CD4-positive, alpha-beta T cell treated with Interleukin-4 for 1 hour (primary cell): ENCODE measurements around the gene INO80.
"Not testable (repeated sequence)": the region's sequence is repeated elsewhere in the genome, so short reads cannot be mapped to it uniquely, and the experiment has no call there.

Source experiments
- DNase-seq, 2 donors: peaks; one replicate each; pipeline ENCODE4 v3.0.0-alpha.2; 2020 to 2022

INO80 gene

DNA sequence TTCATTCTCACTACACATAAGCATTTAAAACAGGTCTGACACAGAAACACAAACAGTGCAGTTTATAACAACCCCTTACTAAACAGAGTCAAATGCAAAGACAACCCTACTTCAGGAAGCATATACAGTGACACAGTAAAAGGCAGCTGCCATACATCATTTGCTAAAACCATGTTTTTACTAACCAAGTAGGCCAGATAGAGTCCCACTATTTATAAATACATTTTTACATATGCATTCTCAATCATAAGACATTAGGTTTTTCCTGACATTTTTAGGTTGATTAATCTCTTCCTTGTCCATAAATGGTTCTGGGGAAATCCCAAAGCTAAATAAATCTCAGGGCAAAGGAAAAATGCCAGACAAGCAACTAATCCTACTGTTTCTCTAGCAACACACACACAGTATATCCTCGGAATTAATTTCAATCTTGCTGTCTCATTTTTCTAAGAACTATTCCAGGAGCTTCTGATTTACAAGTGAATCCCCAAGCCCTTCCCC is 123.8 kb downstream of the INO80 start:
- DNase-seq, result no peak

DNA sequence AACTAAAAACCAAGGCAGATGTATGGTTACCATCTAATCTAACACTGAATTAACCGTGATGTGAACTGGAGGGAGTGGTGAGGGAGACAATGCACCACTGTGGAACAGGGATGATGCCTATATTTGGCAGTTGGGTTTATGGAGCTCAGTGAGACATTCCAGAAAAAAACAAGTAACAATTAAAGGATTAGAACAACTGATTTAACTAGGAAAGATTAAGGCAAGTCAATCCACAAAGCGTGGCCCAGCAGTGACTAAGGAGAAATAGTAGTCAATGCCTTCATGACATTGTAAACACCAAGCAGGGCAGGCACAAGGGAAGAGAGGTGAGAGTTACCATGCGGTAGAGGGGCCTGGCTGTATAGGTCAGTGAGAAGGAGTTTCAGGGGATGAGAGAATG is 124.7 kb downstream of the INO80 start:
- no peak for DNase-seq

GRCh38 chr15:40990789-40991188 is 125.3 kb downstream of the INO80 start:
- no peak for DNase-seq

GRCh38 chr15:40990080-40990479 is 126.0 kb downstream of the INO80 start:
- DNase-seq, result no peak

DNA sequence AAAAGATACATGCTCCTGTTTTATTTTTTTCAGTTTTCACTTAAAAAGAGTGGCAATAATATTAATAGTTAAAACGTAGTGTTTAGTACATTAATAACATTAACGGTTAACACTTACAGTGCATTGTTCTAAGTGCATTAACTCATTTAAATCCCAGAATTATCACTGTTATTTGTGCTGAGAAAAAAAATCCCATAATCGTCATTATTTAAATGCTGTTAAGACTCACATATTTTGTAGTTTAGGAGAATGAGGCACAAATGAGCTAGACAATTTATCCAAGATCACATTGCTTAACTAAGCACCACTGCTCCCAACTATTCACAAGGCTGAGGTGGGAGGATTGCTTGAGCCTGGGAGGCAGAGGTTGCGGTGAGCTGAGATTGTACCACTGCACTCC is 127.9 kb downstream of the INO80 start:
- no peak for DNase-seq

DNA sequence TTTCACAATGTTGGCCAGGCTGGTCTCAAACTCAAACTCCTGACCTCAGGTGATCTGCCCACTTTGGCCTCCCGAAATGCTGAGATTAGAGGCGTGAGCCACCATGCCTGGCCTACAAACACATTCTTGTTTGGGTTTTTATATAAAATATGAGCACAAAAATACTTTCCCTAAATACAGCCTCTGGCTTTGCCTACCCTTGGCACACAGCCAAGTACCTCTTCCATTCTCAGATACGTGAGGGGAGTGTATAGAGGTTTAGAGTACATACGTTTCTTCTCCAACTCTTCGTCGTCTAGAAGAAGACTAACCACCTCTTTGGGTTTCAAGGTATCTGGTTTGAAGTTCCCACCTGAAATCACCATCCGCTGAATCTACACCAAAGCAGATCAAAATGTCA is 129.3 kb downstream of the INO80 start:
- no peak for DNase-seq

DNA sequence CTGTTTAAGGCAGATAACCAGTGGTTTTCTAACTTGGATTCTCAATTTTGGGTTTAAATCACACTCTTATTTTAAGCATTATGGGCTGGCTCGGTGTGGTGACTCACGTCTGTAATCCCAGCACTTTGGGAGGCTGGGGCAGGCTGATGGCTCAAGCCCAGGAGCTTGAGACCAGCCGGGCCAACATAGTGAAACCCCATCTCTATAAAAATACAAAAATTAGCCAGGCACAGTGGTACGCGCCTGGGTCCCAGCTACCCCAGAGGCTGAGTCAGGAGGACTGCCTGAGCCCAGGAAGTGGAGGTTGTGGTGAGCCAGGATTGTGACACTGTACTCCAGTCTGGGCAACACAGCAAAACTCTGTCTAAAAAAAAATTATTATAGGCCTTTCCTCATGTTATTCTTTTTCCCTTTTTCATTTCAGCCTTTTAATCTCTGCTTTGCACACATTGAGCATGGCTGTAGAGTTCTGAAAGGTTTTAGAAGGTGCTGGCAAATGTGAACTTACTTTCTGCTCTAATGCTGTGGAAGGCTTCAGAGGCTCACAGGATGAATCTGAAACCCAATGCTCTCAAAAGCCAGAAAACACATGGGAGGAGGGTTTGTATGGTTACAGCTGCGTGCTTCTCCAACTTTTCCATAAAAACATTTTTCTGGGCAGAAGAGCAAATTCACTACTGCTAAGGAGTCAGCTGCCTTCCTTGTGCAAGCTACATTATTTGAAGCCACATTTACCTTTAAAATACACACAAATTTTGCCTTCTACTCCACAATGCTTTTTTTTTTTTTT is 130.3 kb downstream of the INO80 start:
- no peak for DNase-seq

- no peak for DNase-seq
These were observed 131.1 kb downstream of the INO80 start for GRCh38 chr15:40984964-40985363.

- no peak for DNase-seq
These were observed 131.7 kb downstream of the INO80 start for GRCh38 chr15:40984406-40984805.

DNA sequence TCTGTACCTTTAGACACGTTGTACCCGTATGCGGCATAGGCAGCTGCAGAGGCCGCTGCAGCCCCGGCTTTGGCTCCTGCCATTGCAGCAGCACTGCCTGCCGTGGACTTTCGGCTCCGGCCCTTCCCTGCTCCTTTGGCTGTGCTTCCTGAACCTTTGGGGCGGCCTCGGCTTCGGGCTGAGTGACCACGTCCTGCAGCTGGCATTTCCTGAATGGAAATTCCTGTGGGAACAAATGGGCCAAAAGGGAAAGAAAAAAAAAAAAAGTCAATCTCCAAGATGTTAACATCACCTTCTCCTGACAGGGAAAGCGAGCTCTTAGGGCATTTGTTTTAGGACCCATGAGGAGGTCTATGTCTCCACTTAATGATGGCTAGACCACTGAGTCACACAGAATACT is 133.2 kb downstream of the INO80 start:
- no peak for DNase-seq

- DNase-seq, result no peak
These were observed 134.9 kb downstream of the INO80 start for GRCh38 chr15:40981186-40981585.

DNA sequence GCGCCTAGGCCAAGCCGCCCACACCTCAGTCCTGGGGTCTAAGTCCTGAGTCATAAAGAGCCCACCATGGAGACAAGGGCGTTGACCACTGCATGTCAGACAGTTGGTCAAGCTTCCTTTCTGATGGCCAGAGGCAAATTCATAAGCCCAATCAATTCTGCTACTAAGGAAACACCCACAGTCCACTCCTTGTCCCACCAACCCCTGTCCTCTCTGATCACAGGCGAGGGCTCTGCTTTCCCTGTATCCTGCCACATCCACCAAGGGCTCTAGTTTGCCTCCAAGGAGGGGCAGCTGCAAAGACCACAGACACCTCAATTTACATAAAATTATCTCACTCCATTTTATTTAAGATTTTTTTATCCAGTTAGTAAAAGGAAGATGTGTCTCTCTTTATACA is 137.5 kb downstream of the INO80 start:
- DNase-seq, result no peak

DNA sequence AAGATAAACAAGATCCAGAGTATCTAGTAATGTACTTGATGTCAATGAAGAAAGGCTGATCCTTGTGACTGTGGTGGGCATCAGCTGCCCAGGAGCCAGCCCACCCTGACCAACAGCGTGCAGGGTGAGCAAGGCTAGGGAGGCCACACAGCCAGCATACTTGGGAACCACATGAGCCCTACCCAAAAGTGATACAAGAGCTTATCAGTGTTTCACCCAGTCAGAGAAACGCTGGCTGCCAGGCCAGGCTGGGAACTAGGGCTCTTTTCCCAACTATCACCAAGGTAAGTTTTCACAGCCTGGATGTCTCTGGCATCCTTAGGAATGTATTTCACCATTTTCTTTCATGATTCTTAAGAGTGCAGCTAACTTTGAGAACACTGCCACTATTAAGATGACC is 137.9 kb downstream of the INO80 start:
- DNase-seq, result no peak

DNA sequence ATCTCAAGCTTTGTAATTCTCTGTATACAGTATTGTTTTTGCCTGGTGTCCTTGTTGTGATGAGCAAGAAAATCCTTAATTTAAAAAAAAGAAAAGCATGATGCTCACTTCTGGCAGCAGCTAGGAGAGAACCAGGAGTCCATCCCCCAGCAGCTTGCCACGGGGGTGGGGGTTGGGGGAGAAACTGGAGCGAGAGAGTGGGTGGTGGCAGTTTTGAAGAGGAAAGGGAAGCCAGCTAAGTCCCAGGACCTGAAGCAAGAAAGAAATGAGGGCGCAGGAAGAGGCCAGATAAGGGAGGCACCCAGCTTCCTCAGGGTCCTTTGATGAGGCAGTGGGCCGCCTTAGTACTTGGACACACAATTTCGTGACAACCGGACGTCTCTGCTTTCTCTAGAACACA is 139.3 kb downstream of the INO80 start:
- no peak for DNase-seq

GRCh38 chr15:40974879-40975278 is 141.2 kb downstream of the INO80 start:
- DNase-seq, result no peak

DNA sequence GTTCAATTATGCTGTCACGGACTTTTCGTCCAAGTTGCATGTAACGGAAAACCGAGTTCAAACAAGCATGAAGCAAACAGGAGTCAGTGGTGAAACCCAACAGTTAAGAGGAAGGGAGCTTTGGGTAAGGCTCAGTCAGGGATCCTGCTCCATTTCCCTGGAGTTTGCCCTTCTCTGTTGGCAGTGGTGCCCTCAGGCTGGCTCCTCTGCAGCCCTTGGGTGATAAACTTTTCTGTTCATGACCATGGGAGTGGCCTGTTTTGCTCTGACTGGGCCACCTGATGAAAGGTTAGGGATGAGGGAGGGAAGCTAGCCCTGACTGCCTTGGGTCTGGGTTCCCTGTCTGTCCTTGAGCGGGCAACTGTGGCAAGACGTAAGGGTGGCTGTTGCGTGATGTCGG is 146.7 kb downstream of the INO80 start:
- DNase-seq, result no peak

DNA sequence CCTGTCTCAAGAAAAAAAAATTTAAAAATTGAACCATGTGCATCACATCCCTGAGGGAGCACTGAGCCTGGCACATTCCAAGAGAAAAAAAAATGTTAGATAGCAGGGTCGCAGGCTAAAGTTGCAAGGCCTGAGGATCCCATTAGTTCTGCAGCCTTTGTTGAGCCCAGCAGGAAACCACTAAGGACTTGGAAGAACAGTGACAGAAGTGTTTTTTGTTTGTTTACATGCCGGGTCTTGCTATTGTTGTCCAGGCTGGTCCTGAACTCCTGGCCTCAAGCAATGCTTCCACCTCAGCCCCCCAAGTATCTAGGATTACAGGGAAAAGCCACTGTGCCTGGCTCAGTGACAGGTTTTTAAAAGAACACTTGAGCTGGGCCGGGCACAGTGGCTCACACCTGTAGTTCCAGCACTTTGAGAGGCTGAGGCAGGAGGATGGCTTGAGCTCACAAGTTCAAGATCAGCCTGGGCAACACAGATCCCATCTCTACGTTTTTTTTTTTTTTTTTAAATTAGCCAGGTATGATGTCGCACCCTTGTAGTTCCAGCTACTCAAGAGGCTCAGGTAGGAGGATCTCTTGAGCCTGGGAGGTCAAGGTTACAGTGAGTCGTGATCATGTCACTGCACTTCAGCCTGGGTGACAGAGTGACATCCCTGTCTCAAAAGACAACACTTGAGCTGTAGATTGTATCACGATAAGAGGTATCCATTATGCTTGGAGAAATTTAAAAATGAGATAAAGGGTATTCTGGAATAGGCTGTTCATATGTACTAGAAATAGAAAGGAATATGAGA is 147.6 kb downstream of the INO80 start:
- DNase-seq, result no peak

- no peak for DNase-seq
These were observed 151.4 kb downstream of the INO80 start for GRCh38 chr15:40964634-40965033.

- DNase-seq, result no peak
These were observed 152.1 kb downstream of the INO80 start for GRCh38 chr15:40964006-40964405.

DNA sequence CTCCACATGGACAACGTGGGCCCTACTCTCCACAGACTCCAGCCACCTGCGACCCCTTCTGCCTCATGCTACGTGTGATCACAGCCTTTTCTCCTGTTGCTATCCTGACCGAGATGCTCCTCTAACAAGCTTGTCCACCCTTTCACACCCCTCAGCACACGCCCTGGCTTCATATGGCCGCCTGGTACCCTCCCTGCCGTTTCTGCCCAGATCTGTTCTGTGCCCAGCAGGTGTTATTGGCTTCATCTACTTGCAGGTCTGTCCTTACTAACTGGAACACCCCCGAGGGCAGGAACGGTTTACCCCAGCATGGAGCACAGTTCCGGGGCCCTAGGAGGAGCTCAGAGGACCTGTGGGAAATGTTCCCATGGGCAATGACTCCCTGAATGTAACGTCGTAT is 152.9 kb downstream of the INO80 start:
- no peak for DNase-seq

DNA sequence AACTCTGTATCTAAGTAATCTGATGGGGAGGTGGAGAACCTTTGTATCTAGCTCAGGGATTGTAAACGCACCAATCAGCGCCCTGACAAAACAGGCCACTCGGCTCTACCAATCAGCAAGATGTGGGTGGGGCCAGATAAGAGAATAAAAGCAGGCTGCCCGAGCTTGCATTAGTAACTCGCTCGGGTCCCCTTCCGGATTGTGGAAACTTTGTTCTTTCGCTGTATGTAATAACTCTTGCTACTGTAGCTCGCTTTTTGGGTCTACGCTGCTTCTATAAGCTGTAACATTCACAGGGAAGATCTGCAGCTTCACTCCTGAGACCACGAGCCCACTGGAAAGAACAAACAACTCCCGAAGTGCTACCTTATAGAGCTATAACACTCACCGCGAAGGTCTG is 153.8 kb downstream of the INO80 start:
- not testable (repeated sequence) for DNase-seq

DNA sequence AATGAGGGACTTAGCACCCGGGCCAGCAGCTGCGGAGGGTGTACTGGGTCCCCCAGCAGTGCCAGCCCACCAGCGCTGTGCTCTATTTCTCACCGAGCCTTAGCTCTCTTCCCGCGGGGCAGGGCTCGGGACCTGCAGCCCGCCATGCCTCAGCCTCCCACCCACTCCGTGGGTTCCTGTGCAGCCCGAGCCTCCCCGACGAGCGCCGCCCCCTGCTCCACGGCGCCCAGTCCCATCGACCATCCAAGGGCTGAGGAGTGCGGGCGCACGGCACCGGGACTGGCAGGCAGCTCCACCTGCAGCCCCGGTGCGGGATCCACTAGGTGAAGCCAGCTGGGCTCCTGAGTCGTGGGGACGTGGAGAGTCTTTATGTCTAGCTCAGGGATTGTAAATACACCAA is 154.3 kb downstream of the INO80 start:
- DNase-seq, result not testable (repeated sequence)

GRCh38 chr15:40960925-40961324 is 155.2 kb downstream of the INO80 start:
- DNase-seq, result no peak
